ENCODE results near the gene SPRR4. TPM values are rescaled to one million over a fixed set of nuclear protein-coding genes. Genes with fewer than 3 reads are reported as not detected.

The SPRR4 gene
- total and polyA plus RNA-seq, 10 of the 15 experiments (the other 5 are each of a cell fraction or from before 2014, with no cell fraction given), result not detected

GRCh38 chr1:152977614-152978013 is 7.2 kb downstream of the SPRR4 start:
- no peak overlapping the region for H2AFZ ChIP-seq (ENCODE audit: control insufficient read depth, low read depth, low read length)
- no peaks in the 10 kb centered on the region for H3K4me1 ChIP-seq (ENCODE audit: control insufficient read depth, insufficient read depth, low read length)
- H3K9me3 ChIP-seq (replicated peaks; ENCODE audit: control insufficient read depth, insufficient read depth, low read length), result no peaks in the 10 kb centered on the region
- no peaks in the 10 kb centered on the region for H3K79me2 ChIP-seq (ENCODE audit: control insufficient read depth, insufficient read depth, low read length)
- ATAC-seq, result no peak
- no peak overlapping the region for H3K9ac ChIP-seq (ENCODE audit: control insufficient read depth, insufficient read depth, low read length)
- POLR2A ChIA-PET, result no interaction called here
- CTCF ChIA-PET, result no interaction called here
- no peak overlapping the region for H3K27ac ChIP-seq (ENCODE audit: control insufficient read depth, insufficient read depth)
- H3K27me3 ChIP-seq (replicated peaks in 1 of 2; ENCODE audit: control insufficient read depth in 2 of 2, insufficient read depth in 2 of 2, low read length in 1 of 2), result no peaks in the 10 kb centered on the region
- no peak overlapping the region for H3K4me2 ChIP-seq (ENCODE audit: control insufficient read depth, insufficient read depth)
- no peak overlapping the region for H3K4me3 ChIP-seq
- RAD21 ChIA-PET (ENCODE audit: unreplicated experiment), result no interaction called here
- FAIRE-seq, result no peak
- no peak for DNase-seq (ENCODE audit: low read depth, low spot score)
- no TSS peak for BruUV-seq (replicated peaks)
- intact Hi-C loops (cut with micrococcal nuclease; ENCODE audit: unreplicated experiment), result no loop called here
- H4K20me1 ChIP-seq (ENCODE audit: control insufficient read depth, insufficient read depth), result no peaks in the 10 kb centered on the region; the same call in 1 of the 2 replicates
- TF ChIP-seq PRDM15 (CRISPR knock-in tag; IDR thresholded peaks at IDR 0.05), result no peak
- no peak for TF ChIP-seq TARDBP (IDR thresholded peaks at IDR 0.05; ENCODE audit: borderline replicate concordance)
- no peaks in the 10 kb centered on the region for H3K36me3 ChIP-seq (ENCODE audit: control insufficient read depth in 2 of 2, insufficient read depth in 2 of 2, low read length in 1 of 2)
- SMC1A ChIA-PET (ENCODE audit: uncharacterized antibody, unreplicated experiment), result no interaction called here
- in situ Hi-C loops (cut with MboI), result no loop called here

GRCh38 chr1:152980676-152981075 is 10.2 kb downstream of the SPRR4 start:
- in situ Hi-C loops (cut with MboI) (no loop called here), intact Hi-C loops (cut with micrococcal nuclease; ENCODE audit: unreplicated experiment) (no loop called here)
- no peaks in the 10 kb centered on the region; the same call in 1 of the 2 replicates for H4K20me1 ChIP-seq (ENCODE audit: control insufficient read depth, insufficient read depth)
- no peaks in the 10 kb centered on the region for H3K27me3 ChIP-seq (replicated peaks in 1 of 2; ENCODE audit: control insufficient read depth in 2 of 2, insufficient read depth in 2 of 2, low read length in 1 of 2)
- H3K4me2 ChIP-seq (ENCODE audit: control insufficient read depth, insufficient read depth), result no peak overlapping the region
- RAD21 ChIA-PET (ENCODE audit: unreplicated experiment), result interaction anchor here (0.9 kb wide), 1 partner anchor 212 kb away, joined by 4 read pairs; no protein-coding TSS in a partner anchor
- no peak overlapping the region for H3K27ac ChIP-seq (ENCODE audit: control insufficient read depth, insufficient read depth)
- no peaks in the 10 kb centered on the region for H3K36me3 ChIP-seq (ENCODE audit: control insufficient read depth in 2 of 2, insufficient read depth in 2 of 2, low read length in 1 of 2)
- H3K4me1 ChIP-seq (ENCODE audit: control insufficient read depth, insufficient read depth, low read length), result no peaks in the 10 kb centered on the region
- CTCF ChIA-PET, result interaction anchor here (1.1 kb wide), 1 partner anchor 48 kb away, joined by 3 read pairs; no protein-coding TSS in a partner anchor
- FAIRE-seq (no peak), DNase-seq (ENCODE audit: low read depth, low spot score) (no peak), ATAC-seq (no peak)
- WGBS (ENCODE audit: insufficient coverage, insufficient replicate concordance, low lambda C conversion rate, missing lambda C conversion rate), result 0% methylated on average over 1 of the region's 1 CpG
- H3K9me3 ChIP-seq (replicated peaks; ENCODE audit: control insufficient read depth, insufficient read depth, low read length), result no peaks in the 10 kb centered on the region
- no TSS peak for BruUV-seq (replicated peaks)
- H3K9ac ChIP-seq (ENCODE audit: control insufficient read depth, insufficient read depth, low read length), result no peak overlapping the region
- H3K4me3 ChIP-seq, result no peak overlapping the region
- POLR2A ChIA-PET, result no interaction called here
- H3K79me2 ChIP-seq (ENCODE audit: control insufficient read depth, insufficient read depth, low read length), result no peaks in the 10 kb centered on the region
- no peak overlapping the region for H2AFZ ChIP-seq (ENCODE audit: control insufficient read depth, low read depth, low read length)
- SMC1A ChIA-PET (ENCODE audit: uncharacterized antibody, unreplicated experiment), result interaction anchor here (1.2 kb wide), 1 partner anchor 13 kb away, joined by 3 read pairs; no protein-coding TSS in a partner anchor
- no peak for TF ChIP-seq FOS (IDR thresholded peaks at IDR 0.05; ENCODE audit: borderline replicate concordance, extremely low read depth, insufficient read length)
- no peak for TF ChIP-seq CTCF (IDR thresholded peaks at IDR 0.05 in 2 of 3, conservative IDR thresholded peaks at IDR 0.05 in 1 of 3; ENCODE audit: control insufficient read depth in 2 of 3, extremely low read depth in 1 of 3, insufficient read depth in 1 of 3, low read depth in 3 of 3, low read length in 3 of 3)
- TF ChIP-seq NKRF (conservative IDR thresholded peaks at IDR 0.05), result no peak
- TF ChIP-seq PAX8 (IDR thresholded peaks at IDR 0.05), result no peak
- no peak for TF ChIP-seq PML (IDR thresholded peaks at IDR 0.05; ENCODE audit: low read length)
- no peak for TF ChIP-seq CEBPB (IDR thresholded peaks at IDR 0.05; ENCODE audit: borderline replicate concordance in 1 of 2, low read depth in 2 of 2, low read length in 2 of 2)
- TF ChIP-seq JUNB (IDR thresholded peaks at IDR 0.05), result no peak
- no peak for TF ChIP-seq MAX (IDR thresholded peaks at IDR 0.05; ENCODE audit: low read depth, low read length)

All from GM12878 (cell line).